Cardiac ventricle fibroblast (primary cell): Measurements from ENCODE around the gene ANKRD12. TPM values are rescaled to one million over a fixed set of nuclear protein-coding genes. Genes with fewer than 3 reads are reported as not detected.

Source experiments
- total RNA-seq: library from RNA; depleted of rRNA; stranded (reverse); fragments of >200 nt; gene quantifications from 2 replicates; pipeline ENCODE4 v1.2.3, GENCODE V29; 2015

ANKRD12 gene
- 13.5 and 24.2 TPM in 2 replicates for total RNA-seq

DNA sequence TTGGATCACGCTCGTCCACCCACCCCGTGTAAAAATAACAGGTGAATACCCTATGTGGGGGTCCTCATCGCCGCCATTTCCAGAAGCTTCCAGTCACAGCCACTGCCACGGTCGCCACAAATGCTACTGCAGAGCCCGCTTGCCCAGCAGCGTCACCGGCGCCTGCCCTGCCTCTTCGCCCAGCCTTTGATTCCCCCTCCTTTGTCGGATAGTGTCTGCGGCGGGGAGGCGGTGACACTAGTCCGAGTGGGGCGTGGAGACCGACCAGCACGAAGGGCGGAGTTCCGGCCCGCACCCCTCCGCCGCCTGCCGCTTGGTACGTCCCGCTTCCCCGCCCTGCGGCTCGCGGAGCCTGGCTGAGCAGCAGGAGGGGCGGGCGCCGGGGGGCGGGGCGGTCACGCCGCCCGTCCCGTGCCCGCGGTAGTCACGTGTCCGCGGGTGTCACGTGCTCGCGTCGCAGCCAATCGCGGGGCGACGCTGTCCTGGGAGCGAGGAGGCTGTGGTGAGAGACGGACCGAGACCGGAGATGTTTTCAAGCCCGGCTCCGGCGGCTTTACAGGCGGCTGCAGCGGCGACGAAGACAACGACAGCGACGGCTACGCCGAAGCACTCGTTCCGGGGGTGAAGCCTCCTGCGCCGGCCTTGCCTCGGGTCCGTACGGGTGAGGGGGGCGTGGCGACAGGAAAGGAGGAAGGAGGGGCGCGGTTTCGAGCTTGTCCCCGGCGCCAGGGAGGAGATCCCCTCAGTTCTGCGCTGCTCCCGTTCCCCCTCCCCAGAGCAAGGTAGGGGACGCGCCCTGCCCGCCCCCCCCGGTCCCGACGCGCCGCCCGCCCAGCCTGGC is at the start of gene ANKRD12:
ANKRD12 (plus strand) TSS at position 467 of the 841 bp plus-strand sequence. CDS start 45,652 bp downstream, outside the sequence.

GRCh38 chr18:9102508-9103375 is 33.8 kb upstream of the ANKRD12 start, which contains the start of gene NDUFV2:
NDUFV2 (plus strand) TSS chr18:9102699; CDS start chr18:9102744, 45 bp downstream.

GRCh38 chr18:9334329-9334972 is 197.9 kb downstream of the ANKRD12 start, which contains the start of gene TWSG1:
TWSG1 (plus strand) TSS chr18:9334773; CDS start chr18:9337230, 2,457 bp downstream.

Other genes with a start within 250 kb of the ANKRD12 start
- gene NDUFV2, start 34.1 kb upstream of the ANKRD12 start, total RNA-seq = 50.3 and 97.2 TPM in 2 replicates
- gene TWSG1, start 198.0 kb downstream of the ANKRD12 start, total RNA-seq = 50.6 and 61.1 TPM in 2 replicates